GM12874 (cell line): ENCODE results near the gene LRRTM4.

Source experiments
- CTCF ChIP-seq: IDR thresholded peaks from 2 replicates; pipeline ENCODE4 v1.5.1; 2011; ENCODE audit warnings: low read depth, mild to moderate bottlenecking, control low read depth, low read length, moderate library complexity; ENCODE audit not compliant: insufficient read depth

Gene LRRTM4

GRCh38 chr2:77155511-77155910 is 366.7 kb downstream of the LRRTM4 start:
- TF ChIP-seq CTCF, result no peak

DNA sequence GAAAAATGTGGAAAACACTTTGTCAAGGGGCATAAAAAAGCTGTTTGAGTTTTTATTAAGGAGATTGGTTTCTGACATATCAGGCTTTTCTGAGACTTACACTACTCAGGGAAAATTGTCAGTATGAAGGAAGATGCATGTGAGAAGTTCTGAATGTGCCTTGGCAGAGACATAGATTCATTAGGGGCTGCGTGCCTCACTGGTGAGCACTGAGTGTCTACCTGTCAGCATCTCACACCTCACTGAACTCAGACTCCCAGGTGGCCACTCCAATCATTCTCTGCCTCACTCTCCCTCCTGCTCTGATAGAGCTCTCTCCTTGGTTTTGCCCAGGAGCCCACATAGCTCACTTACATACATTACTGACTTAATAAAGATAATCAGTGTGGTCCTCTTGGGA is 372.6 kb downstream of the LRRTM4 start:
- TF ChIP-seq CTCF, result no peak

DNA sequence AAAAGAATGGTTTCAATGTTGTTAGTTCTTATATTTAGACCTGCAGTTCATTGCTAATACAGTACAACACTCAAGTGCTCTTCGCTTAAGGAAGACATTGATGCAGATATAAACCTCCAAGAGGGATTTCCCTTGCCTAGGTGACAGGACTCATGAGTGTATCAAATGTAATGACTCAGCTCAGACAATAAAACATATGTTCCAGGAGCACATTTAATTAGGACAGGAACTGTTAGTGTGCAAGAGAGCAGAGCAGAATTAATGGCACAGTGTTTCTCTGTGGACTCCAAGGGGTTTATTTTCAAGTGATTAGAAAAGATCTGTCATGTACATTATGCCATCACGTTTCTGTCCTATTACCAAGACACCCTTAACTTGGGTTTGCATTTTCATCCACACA is 375.0 kb downstream of the LRRTM4 start:
- no peak for TF ChIP-seq CTCF

DNA sequence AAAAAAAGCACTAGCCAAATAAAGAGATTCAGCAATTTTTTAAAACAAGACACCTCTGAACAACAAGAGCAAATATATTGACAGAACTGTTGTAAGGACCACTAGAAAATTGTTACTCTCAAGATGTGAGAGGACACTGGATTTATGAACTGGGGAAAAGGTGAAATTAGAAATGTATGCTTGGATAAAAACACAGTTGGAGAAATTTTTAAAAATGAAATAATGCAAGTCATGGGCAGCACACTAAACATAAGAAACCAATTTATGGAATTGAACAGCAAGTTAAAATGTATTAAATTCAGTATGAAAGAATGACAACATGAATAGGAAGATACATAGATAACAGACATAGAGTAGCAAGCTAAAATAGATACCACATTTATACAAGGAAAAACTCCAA is 377.4 kb downstream of the LRRTM4 start:
- no peak for TF ChIP-seq CTCF

DNA sequence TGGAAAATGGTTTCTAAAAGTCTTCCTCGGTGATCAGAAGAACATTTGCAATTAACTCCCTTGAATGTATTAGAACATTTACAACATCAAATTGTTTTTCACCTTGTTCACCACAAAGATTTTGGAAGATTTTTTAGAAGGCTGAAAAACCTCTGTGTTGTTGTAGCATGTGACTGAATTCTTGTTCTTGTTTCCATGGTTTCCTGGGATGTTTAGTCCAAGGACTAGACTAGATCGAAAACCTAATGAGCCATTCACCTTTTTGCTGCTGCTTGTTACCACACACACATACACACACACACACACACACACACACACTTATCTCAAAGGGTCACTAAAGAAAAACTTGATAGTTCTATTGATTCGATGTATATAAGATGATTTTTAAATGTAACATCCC is 380.0 kb downstream of the LRRTM4 start:
- no peak for TF ChIP-seq CTCF

- TF ChIP-seq CTCF, result no peak
These were observed 394.8 kb downstream of the LRRTM4 start for GRCh38 chr2:77127345-77127744.

DNA sequence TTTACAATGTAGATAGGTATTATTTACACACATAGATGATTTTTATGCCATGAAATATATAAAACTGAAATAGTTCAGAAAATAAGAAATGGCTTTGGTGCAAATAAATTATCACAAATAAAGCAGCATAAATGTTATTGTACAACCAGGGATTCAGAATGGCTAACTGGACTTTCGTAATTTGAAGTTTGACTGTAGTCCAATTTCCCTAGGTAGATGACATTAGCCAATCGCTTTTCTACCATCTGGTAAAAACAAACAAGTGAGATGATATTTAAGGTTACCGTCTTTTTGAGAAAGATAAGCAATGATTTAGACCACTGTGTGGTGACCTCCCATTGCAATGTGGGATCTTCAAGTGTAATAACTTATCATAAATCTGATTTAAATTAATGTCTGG is 400.7 kb downstream of the LRRTM4 start:
- TF ChIP-seq CTCF, result no peak

- TF ChIP-seq CTCF, result no peak
These were observed 402.8 kb downstream of the LRRTM4 start for GRCh38 chr2:77119333-77119732.
